GM21515 (cell line): ENCODE data around the gene FBRS.

Experiments
- ATAC-seq: cut with Tn5 transposase; IDR thresholded peaks from one replicate; pipeline ENCODE4 v1.9.1; 2021; ENCODE audit not compliant: unreplicated experiment

The FBRS gene

DNA sequence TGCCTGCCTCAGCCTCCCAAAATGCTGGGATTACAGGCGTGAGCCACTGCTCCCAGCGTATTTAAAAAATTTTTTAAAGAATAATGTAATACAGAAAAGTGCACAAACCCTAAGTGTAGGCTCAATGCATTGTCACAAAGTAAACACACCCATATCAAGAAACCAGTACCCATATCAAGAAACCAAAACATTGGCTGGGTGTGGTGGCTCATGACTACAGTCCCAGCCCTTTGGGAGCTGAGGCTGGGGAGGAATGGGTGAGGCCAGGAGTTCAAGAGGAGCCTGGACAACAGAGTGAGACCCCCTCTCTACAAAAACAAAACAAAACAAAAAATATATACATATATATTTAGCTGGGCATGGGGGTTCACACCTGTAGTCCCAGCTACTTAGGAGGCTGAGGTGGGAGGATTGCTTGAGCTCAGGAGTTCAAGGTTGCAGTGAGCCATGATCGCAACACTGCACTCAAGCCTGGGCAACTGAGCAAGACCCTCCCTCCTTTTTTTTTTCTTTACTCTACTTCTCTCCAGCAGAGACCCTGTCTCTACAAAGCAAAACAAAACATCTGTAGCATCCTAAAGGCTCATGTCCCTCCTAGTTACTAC, 16.8 kb upstream of the FBRS start:
- ATAC-seq: no peak

DNA sequence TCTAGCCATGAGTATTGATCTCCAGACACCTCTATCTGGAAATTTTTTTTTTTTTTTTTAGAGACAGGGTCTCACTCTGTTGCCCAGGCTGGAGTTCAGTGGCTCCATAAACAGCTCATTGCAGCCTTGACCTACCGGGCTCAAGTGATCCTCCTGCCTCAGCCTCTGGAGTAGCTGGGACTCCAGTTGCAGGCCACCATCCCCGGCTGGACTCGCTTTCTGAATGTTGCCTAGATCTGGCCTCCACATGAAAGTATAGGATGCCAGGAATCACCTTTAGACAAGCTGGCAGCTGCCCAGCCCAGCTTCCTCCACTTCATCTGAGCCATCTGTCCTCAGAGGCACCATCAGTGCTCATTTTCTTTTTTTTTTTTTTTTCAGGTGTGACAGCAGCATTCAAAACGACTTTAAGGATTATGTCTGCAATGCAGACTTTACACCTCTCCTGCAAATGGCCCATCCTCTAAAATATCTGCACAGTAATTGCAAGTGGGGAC, 13.8 kb upstream of the FBRS start:
- ATAC-seq: no peak

DNA sequence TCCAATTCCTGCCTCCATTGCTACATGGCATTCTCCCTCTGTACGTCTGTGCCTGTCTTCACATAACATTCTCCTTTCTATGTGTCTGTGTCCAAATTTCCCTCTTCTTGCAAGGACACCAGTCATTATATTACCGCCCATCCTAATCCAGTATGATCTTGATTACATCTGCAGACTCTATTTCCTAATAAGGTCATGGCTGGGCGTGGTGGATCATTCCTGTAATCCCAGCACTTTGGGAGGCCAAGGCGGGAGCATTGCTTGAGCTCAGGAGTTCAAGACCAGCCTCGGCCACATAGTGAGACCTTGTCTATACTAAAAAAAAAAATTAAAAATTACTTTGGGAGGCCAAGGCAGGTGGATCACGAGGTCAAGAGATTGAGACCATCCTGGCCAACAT, 12.5 kb upstream of the FBRS start:
- ATAC-seq: no peak

DNA sequence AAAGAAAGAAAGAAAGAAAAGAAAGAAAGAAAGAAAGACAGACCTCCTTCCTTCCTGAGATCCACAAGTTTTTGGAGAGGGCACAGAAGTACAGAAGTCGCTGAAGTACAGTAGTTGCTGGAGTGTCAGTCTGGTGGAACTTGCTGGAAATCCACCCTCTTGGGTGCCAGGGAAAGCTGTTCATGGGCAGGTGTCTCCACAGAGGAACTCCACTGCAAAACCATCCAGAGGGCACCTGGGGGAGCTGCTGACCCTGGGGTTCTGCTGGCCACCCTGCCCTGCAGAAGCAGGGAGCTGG, 11.0 kb upstream of the FBRS start:
- ATAC-seq: no peak

DNA sequence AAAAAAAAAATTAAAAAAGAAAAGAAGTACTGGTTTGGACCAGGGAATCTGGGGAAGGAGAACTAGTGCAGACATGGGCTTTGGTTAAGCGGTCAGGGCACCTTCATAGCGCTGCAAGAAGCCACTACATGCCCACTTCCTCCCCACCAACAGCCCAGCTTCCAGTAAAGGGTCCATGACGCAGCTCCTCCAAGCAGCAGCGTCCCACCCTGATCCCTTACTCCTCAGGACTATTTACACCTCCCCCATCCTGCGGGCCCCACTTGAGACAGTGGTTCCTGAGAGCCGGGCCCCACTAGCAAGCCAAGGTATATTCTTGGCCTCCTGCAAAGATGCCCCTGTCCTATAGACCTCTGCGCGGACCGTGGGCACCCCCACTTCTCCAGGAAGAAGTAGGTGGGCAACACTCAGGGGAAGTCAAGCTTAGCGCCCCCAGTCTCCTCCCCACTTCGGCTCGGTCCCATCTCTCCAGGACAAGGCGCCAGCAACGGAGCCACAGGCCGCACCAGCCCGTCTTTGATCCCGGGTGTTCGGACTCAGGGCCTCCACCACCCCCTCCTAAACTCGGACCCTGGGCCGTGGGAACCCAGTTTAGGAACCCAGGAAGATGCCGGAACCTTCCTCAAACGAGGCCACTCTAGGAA, 8.4 kb upstream of the FBRS start:
- no peak for ATAC-seq

DNA sequence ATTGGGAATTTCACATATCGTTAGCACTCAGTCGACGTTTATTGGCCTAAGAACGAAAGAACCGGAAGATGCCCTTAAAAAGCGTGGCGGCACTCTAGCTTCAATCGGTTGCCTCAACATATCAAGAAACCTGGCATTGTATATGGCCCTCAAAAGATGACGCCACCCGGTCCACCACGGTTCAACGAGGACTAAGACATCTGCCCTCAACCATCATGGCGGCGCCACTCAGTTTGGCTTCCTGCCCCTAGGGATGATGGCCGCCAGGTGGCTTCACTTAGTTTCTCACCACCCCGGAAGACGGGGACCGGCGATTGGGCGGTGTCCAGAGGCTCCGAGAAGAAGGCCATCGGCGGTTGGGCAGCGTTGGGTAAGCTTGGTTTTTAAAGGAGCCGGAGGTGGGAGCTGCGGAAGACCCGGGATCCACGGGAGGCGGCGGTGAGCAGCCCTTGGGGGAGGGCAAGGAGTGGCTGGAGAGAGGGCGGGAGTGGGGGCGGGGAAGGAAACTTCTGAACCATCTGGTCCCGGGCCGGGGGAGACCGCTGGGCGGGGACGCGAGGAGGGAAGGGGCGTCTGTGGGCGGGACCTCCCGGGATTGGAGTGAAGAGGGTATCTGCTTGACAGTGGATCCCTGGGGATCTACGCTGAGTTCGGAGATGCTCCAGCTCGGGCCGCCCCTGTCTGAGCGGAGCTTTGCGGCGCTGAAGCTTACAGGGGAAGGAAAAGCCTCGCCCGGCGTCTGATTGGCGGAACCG, 7.7 kb upstream of the FBRS start, which contains the start of gene PRR14:
Gene PRR14 (plus strand): TSS at position 592 of the 755 bp plus-strand sequence. CDS start 686 bp downstream, outside the sequence.
- ATAC-seq: peak; percentile 68

DNA sequence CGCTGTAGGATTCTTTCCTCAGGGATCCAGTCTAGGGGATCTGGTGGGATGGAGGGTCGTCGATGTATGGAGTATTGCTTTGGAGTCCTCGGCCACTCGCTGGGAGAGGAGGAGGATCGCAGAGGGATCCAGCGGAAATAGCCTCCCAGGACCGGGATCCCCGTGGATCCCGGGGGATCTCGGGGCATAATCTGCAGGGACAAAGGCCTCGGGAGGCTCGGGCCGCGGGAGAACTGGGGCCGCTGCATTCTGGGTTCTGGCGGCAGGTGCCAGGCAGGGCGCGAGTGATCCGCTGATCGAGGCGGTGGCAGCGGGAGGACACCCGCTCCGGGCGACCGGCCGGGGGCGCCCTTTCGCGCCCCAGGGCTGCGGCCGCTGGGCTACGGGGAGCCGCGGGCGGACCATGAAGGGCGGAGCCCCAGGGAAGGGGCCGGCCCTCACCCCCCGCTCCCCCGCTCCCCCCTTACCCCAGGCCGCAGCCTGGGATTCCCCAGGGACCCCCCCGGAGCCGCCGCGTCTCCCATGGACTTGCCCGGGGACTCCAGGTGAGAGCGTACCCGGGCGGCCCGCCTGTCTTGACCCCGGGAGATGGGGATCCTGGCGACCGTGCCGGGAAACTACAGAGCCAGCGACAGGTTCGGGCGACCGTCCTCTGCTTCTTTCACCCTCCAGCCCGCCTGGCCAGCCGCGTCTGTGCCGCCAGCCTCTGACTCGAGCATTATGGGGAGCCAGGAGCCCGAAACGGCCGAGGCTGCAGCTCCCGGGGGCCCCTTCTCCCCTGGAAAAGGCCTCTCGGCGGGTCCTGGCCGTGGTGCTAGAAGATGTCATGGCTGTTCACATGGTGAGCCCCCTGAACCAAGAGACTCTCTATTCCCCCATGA, 6.9 kb upstream of the FBRS start:
- ATAC-seq: peak; percentile 41

DNA sequence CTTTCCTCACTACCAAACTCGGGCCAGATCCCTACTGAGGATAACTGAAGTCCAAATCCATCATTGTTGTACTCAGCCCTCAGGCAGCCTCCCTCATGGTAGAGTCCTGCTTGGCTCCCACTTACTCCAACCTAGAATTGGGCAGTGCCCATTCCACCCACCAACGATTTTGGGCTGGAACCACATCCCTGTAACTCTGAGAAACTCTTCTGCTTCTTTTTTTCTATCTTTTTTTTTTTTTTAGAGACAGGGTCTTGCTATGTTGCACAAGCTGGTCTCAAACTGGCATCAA, 6.3 kb upstream of the FBRS start:
- ATAC-seq: no peak

DNA sequence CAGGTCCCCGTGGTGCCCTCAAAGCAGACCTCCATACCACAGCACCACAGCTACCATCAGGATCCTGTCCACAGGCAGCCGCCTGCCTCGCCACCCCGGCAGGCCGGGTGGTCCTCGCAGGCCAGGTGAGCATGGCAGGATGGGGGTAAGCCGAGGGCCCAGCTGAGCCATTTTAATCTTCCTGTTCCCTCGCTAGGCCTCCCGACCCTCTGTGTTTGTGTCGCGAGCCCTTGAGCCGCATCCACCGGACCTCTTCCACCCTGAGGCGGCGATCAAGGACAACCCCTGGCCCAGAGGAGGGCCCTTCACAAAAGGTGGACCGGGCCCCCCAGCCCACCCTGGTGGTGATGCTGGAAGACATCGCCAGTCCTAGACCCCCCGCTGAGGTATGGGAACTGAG, 5.5 kb upstream of the FBRS start:
- ATAC-seq: no peak

DNA sequence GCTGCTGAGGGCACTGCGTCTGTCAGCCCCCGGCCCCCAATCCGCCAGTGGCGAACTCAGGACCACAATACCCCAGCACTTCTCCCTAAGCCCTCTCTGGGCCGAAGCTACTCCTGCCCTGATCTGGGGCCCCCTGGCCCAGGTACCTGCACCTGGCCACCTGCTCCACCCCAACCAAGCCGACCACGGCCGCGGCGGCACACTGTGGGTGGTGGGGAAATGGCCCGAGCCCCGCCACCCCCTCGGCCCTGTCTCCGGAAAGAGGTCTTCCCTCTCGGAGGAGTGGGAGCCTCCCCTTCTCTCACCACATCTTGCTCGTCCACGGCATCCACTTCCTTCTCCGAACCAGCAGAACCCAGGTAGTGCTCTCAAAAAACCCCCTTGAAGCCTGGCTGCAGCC, 3.4 kb upstream of the FBRS start:
- no peak for ATAC-seq

DNA sequence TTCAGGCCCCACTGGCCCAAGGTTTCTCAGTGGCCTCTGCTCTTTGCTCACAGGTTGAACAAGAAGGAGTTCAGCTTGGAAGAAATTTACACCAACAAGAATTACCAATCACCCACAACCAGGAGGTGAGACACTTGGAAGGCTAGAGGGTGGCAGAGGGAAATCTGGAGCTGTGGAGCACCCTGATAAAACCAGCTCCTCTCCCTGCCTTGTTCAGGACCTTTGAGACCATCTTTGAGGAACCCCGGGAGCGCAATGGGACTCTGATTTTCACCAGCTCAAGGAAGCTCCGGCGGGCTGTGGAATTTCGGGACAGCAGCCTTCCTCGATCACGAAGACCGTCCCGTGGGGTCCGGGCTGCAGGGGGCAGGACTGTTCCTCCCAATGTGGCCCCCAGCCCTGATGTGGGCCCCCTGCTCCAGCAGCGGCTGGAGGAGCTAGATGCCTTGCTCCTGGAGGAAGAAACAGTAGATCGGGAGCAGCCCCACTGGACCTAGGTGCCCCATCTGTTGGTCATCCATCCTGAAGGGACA, 2.4 kb upstream of the FBRS start:
- ATAC-seq: no peak

DNA sequence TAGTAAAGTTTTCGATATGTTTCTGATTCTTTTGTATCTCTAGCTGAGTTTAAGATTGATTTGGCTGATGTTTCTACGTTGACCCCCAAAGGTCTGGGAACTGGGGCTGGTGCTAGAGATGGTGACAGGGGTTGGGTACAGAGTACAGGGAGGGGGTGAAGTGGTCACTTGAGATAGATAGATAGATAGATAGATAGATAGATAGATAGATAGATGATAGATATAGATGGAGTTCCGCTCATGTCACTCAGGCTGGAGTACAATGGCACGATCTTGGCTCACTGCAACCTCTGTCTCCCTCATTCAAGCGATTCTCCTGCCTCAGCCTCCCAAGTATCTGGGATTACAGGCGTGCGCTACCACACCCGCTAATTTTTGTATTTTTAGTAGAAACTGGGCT, 1.8 kb upstream of the FBRS start:
- no peak for ATAC-seq

DNA sequence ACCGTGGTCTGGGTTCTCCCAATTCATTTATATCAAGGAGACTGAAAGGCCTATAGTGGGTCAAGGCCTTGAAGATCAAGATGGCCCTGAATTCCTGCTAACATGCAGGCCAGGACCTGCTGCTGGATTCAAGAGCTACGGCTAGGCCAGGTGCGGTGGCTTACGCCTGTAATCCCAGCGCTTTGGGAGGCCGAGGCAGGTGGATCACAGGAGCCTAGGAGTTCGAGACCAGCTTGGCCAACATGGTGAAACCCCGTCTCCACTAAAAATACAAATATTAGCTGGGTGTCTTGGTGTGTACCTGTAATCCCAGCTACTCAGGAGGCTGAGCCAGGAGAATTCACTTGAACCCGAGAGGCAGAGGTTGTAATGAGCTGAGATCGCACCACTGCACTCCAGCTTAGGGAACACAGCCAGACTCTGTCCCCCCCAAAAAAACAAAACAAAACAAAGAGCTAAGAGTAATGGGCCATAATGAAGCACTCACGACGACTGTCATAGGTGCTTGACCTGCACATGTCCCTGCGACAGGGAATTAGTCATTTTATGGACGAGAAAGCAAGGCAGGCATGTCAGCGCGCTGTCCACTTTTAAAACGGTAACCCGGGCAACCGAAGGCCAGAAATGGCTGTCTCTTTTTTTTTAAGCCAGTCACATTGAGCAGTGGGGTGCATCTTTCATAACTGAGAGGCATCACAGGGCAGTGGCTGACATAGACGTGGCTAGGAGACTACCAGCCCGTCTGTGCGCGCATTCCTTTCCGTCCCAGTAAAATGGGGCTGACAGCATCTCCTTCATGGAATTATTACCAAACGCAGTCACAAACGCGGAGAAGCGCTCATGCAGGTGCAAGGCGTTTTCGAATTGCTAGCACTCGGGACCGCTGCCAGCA, 1.0 kb upstream of the FBRS start:
- ATAC-seq: no peak

DNA sequence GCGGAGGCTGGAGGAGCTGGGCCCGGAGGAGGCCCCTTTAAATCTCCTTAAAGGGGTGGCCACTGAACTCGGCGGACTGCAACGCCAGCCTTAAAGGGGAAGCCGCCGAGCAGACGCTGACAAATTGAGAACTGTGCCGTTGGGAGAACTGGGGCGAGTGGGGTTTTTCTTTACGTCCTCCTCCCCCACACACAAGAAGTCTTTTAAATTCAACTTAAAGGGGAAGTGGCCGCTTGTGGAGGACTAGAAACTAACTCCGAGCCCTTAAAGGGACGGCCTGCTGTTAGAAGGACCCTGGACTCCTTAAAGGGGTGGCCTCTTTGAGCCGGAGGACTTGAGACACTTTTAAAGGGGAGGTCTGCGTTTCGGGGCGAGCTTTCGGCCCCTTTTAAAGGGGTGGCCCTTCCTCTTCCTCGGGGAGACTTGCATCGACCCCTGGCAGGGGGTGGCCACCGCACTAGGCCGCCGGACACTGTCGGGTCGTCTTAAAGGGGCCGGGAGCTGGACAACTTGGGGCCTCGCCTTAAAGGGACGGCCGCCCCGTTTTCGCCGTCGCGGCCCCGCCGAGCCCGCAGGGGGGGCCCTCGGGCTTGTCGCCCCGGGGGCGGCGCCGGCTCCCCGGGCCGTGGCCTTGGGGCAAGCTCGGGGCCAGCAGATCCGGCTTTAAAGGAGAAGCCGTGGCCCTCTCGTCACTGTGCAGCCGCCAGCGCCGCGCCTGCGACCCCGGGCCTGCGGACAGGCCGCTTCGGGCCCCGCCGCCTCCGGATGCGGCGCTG, 688 bp downstream of the FBRS start:
- ATAC-seq: peak; percentile 22

DNA sequence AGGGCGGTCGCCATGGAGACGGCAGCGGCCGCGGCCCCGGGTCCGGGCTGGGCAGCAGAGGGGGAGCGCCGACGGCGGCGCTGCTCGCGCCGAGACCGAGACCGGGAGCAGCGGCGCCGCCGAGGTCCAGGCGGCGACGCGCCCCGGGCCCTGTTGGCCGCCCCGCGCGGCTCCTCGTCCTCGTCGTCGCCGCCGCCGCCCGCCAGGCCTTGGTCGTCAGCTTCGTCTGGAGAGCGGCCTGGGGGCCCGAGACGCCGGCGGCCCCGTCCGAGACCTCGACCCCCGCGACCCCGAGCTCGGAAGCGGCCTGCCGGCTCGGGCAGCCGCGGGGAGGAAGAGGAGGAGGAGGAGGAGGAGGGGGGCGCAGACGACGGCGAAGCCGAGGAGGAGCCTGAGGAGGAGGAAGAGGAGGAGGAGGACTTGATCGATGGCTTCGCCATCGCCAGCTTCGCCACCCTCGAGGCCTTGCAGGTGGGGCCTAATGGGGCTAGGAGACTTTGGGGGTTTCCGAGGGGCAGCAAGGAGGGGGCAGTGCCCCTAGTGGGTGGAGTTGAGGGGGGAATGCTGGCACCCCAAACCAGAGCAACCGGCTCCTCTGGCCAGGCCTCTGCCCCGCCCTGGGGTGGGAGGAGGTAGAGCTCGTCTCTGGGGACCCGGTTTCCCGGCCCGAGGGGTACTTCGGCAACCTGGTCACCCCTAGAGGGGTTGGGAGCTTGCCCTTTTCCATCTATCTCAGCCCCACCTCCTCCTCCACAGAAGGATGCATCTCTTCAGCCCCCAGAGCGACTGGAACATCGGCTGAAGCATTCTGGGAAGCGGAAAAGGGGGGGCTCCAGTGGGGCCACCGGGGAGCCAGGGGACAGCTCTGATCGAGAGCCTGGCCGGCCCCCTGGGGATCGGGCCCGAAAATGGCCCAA, 1.5 kb downstream of the FBRS start:
- no peak for ATAC-seq

DNA sequence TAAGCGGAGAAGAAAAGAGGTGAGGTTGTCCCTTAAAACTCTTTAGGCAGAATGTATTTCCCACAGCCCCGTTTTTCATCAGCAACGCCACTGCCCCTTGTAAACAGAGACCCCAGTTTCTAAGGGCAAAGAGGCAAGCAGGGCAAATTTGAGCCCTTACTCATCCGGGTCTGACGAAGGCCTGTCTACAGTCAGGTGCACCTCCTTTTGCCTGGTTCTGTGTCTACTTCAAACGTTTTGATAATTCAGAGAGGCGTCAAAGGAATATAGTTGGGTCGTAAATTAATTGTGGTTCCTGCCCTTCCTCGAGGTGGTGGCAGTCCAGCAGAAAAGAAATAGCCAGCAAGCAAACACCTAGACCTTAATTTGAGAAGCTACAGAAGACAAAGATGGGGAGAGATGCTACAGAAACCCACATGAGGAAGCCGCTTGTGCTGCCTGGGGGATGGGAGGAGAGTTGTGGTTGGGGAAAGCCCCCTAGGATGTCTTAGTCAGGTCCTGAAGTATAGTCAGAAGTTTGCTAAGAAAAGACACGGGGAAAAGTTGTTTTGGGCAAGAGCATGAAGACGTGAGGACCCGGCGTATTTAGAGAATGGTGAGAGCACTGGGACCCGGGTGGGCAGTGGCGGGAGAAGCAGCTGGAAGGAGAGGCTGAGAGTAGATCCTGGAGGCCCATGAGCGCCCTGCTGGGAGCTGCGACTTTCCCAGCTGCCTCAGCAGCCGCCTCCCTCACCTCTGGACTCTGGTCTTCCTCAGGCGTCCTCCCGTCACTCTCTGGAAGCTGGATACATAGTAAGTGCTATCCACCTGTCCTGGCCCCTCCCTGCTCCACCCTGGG, 2.4 kb downstream of the FBRS start:
- ATAC-seq: no peak

DNA sequence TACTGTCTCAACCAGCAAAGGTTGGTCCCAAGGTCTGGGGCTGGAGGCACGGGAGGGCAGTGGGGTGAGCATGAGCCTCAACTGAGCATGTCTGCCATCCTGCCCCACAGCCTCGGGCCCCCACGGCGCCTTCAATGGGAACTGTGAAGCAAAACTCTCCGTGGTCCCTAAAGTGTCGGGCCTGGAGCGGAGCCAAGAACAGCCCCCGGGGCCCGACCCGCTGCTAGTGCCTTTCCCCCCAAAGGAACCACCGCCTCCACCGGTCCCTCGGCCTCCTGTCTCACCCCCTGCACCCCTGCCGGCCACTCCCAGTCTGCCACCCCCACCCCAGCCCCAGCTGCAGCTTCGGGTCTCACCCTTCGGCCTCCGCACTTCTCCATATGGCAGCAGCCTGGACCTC, 4.2 kb downstream of the FBRS start:
- ATAC-seq: no peak

DNA sequence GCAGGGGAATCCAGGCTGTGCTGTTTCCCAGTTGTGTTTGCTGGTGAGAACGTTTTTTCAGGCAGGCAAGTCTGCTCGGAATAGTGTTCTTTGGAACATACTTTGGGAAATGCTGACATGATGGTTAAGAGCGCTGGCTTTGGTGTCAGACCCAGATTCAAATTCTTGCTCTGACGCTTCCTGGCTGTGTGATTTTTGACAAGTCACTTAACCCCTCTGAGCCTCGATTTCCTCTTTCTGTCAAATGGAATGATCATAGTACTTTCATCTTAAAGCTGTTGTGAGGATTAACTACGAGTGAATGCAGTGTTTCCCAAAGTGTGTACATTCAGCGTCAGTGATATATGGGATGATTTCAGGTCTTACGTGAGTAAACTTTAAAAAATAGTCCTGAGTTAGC, 4.8 kb downstream of the FBRS start:
- no peak for ATAC-seq
